K562 (cell line): ENCODE results near the gene ENSA. TPM values are rescaled to one million over a fixed set of nuclear protein-coding genes. Genes with fewer than 3 reads are reported as not detected.

Experiments
- ATF3 ChIP-seq, 2 experiments: fragments of 450-650 bp in 1 of 2; sonication (generic) in 1 of 2; formaldehyde crosslinking in 1 of 2; IDR thresholded peaks in 1 of 2; conservative IDR thresholded peaks in 1 of 2; 2 replicates each; pipeline versions ENCODE4 v1.6.1 to v1.8.1; 2016 to 2023; ENCODE audit warnings: mild to moderate bottlenecking in 2 of 2, moderate library complexity in 2 of 2, inconsistent platforms in 1 of 2, missing genetic modification reagents in 1 of 2
- FIP1L1 ChIP-seq: fragments of 200-400 bp; formaldehyde crosslinking; IDR thresholded peaks from 2 replicates; pipeline ENCODE4 v1.6.1; 2018; ENCODE audit warnings: mild to moderate bottlenecking, low read depth, low read length; ENCODE audit not compliant: poor library complexity, severe bottlenecking
- JUND ChIP-seq, 2 experiments: IDR thresholded peaks; 2 replicates in 1 of 2; 3 replicates in 1 of 2; pipeline ENCODE4 v1.6.1; 2011; ENCODE audit warnings: borderline replicate concordance in 2 of 2, low read depth in 2 of 2, low read length in 2 of 2, improper control_type of control experiment in 1 of 2, missing biosample characterization in 1 of 2, missing genetic modification characterization in 1 of 2, missing genetic modification reagents in 1 of 2
- MCM5 ChIP-seq: fragments of 450-650 bp; IDR thresholded peaks from 2 replicates; pipeline ENCODE4 v1.6.1; 2016; ENCODE audit warnings: low read depth
- POLR3G ChIP-seq: IDR thresholded peaks from 2 replicates; pipeline ENCODE4 v1.6.1; 2011; ENCODE audit not compliant: insufficient read length, insufficient replicate concordance; ENCODE audit errors: extremely low read depth
- TAF9B ChIP-seq: fragments of 450-650 bp; IDR thresholded peaks from 2 replicates; pipeline ENCODE4 v1.6.1; 2018; ENCODE audit warnings: mild to moderate bottlenecking; ENCODE audit not compliant: partially characterized antibody
- ZHX1 ChIP-seq: fragments of 150-350 bp; conservative IDR thresholded peaks from 2 replicates; pipeline ENCODE4 v1.6.1; 2014; ENCODE audit warnings: low read length
- ZNF668 ChIP-seq: fragments of 250-450 bp; sonication (Bioruptor Pico); IDR thresholded peaks from 2 replicates; pipeline ENCODE4 v1.8.0; 2022; ENCODE audit warnings: mild to moderate bottlenecking, inconsistent platforms
- polyA plus RNA-seq, 8 experiments: library from polyadenylated mRNA; depleted of rRNA in 4 of 8; stranded (reverse) in 5 of 8; unstranded in 3 of 8; fragments of >200 nt; fragmentation: Nextera tagmentation in 2 of 8; fragmentation: Illumina TruSeq in 1 of 8; extraction: Ambion mirVana in 2 of 8; extraction: Trizol in 1 of 8; gene quantifications; 2 replicates each; pipeline versions ENCODE4 v1.2.1 to v1.2.3, GENCODE V29; 2011 to 2014; ENCODE audit warnings: inconsistent platforms in 1 of 8, missing spikeins in 1 of 8
- total RNA-seq, 7 experiments: library from RNA; depleted of rRNA in 6 of 7; stranded (reverse); fragments of >200 nt in 6 of 7; fragmentation: Illumina TruSeq in 2 of 7; extraction: Trizol in 2 of 7; gene quantifications; 2 replicates each; pipeline versions ENCODE4 v1.2.1 to v1.2.3, GENCODE V29; 2011 to 2021; ENCODE audit warnings: low replicate concordance in 1 of 7
- TF ChIP-seq, protein P1 (sequence below), 2 experiments: fragments of 150-350 bp in 1 of 2; IDR thresholded peaks; 2 replicates each; pipeline ENCODE4 v1.6.1; 2012 to 2016; ENCODE audit warnings: low read depth in 2 of 2, low read length in 2 of 2, mild to moderate bottlenecking in 1 of 2, moderate library complexity in 1 of 2

ENSA gene
- total and polyA plus RNA-seq, 9 of the 15 experiments (the other 6 are each of a cell fraction or from before 2014, with no cell fraction given): 68.1 to 605 (median 188) TPM

DNA sequence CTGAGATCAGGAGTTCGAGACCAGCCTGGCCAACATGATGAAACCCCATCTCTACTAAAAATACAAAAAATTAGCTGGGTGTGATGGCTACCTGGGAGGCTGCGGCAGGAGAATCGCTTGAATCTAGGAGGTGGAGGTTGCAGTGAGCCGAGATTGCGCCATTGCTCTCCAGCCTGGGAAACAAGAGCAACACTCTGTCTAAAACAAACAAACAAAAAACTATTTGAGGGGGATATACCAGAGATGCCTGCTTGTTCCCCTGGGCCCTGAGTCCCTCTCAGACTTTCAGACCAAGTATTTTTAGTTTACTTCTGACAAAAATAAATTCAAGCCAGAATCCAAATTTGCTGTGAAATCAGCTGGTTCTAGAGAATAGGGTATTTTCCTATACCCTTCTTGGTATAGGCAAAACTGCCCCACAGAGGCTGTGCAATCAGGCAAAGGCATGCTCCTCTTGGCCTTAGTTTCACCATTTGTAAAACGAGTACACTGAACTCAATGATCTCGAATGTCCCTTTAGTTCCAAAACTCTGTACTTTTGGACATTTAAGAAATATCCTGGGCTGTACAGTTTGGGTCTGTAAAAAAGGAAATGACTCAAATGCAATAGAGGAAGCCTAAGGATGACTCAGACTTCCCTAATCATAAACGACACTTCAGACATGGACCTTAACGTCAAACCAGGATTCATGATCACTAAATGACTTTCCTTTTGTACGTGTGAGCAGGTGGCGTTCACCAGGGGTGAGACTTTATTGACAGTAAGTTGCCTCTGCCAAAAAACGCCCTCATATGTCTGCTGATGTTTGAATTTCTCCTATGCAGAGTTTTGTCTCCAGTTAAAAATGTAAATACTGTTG is 16.1 kb downstream of the ENSA start (continued):
- TF ChIP-seq ATF3 (IDR thresholded peaks at IDR 0.05) (peak; percentile 99), ATF3 (CRISPR knock-in tag; conservative IDR thresholded peaks at IDR 0.05) (peak; percentile 90; the same call in 1 of the 2 replicates), ZHX1 (no peak), POLR3G (no peak), FIP1L1 (no peak), ZNF668 (CRISPR knock-in tag) (no peak), JUND (IDR thresholded peaks at IDR 0.05; ENCODE audit: borderline replicate concordance, low read depth, low read length) (peak; percentile 99), JUND (tag; IDR thresholded peaks at IDR 0.05; ENCODE audit: borderline replicate concordance, low read depth, low read length) (peak; percentile 99), TAF9B (peak; percentile 75), MCM5 (no peak)
- TF ChIP-seq, protein P1, sequence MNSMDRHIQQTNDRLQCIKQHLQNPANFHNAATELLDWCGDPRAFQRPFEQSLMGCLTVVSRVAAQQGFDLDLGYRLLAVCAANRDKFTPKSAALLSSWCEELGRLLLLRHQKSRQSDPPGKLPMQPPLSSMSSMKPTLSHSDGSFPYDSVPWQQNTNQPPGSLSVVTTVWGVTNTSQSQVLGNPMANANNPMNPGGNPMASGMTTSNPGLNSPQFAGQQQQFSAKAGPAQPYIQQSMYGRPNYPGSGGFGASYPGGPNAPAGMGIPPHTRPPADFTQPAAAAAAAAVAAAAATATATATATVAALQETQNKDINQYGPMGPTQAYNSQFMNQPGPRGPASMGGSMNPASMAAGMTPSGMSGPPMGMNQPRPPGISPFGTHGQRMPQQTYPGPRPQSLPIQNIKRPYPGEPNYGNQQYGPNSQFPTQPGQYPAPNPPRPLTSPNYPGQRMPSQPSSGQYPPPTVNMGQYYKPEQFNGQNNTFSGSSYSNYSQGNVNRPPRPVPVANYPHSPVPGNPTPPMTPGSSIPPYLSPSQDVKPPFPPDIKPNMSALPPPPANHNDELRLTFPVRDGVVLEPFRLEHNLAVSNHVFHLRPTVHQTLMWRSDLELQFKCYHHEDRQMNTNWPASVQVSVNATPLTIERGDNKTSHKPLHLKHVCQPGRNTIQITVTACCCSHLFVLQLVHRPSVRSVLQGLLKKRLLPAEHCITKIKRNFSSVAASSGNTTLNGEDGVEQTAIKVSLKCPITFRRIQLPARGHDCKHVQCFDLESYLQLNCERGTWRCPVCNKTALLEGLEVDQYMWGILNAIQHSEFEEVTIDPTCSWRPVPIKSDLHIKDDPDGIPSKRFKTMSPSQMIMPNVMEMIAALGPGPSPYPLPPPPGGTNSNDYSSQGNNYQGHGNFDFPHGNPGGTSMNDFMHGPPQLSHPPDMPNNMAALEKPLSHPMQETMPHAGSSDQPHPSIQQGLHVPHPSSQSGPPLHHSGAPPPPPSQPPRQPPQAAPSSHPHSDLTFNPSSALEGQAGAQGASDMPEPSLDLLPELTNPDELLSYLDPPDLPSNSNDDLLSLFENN (IDR thresholded peaks at IDR 0.05; ENCODE audit: low read depth in 2 of 2, low read length in 2 of 2): 0 out of 4 replicates have a peak, but pooled peaks of 1 of the 2 experiments have one; percentile 17
